Effector CD4-positive, alpha-beta T cell (primary cell): ENCODE data around the gene FERD3L.

ENCODE experiments used
- DNase-seq: peaks from one replicate; pipeline ENCODE4 v3.0.0-alpha.2; 2020

The FERD3L gene

GRCh38 chr7:19097165-19098055 lies 47.8 kb downstream of the FERD3L start:
- no peak for DNase-seq

GRCh38 chr7:19095353-19095860 lies 49.8 kb downstream of the FERD3L start:
- no peak for DNase-seq
